ENCODE measurements around the gene BTBD6. TPM values are rescaled to one million over a fixed set of nuclear protein-coding genes. Genes with fewer than 3 reads are reported as not detected.

Gene BTBD6
- total RNA-seq, 2 donors from 2014 or later = 13.0 to 22.4 TPM

DNA sequence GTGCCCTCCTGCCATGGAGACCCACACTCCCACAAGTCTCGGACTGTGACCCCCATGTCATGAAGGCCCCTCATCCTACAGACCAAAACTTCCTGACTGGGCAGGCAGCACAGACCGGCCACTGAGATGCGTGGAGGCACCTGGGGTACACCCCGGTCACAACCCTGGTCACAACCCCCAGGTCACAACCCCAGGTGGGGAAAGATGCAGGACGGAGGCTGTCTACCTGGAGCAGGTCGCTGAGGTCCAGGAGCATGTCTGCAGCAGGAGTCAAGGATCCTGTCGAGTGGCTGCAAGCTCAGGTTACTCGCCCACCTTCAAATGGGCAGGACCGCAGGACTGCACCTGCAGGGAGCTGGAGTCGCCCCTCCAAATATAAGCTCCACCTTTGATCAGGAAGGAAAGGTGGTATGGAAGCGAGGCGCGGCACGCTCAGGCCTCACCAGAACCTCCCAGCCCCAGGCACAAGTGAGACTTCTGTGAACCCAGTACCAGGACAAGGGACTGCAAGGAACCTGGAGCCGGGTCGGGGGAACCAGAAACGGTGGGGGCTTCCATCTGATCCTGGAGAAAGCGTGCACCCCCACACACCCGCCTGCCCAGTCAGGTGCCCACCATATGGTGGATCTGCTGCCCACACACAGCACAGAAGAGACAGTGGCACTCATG, 8.1 kb downstream of the BTBD6 start:
- Histone ChIP-seq H3K4me3 (no peak overlapping the region), H3K9me3 (no peaks in the 10 kb centered on the region), H3K27me3 (no peaks in the 10 kb centered on the region), H3K27ac (no peak overlapping the region), H3K4me1 (peaks cover 14% of the 10 kb centered on the region), H3K36me3 (replicated peaks in 1 of 2; ENCODE audit: insufficient read depth in 1 of 2, low read depth in 2 of 2) (no peaks in the 10 kb centered on the region)
- no peak for DNase-seq
- no peak for ATAC-seq
- intact Hi-C loops (cut with DNase I) = no loop called here
- TF ChIP-seq POLR2A (IDR thresholded peaks at IDR 0.05) = no peak
- TF ChIP-seq, protein P1, sequence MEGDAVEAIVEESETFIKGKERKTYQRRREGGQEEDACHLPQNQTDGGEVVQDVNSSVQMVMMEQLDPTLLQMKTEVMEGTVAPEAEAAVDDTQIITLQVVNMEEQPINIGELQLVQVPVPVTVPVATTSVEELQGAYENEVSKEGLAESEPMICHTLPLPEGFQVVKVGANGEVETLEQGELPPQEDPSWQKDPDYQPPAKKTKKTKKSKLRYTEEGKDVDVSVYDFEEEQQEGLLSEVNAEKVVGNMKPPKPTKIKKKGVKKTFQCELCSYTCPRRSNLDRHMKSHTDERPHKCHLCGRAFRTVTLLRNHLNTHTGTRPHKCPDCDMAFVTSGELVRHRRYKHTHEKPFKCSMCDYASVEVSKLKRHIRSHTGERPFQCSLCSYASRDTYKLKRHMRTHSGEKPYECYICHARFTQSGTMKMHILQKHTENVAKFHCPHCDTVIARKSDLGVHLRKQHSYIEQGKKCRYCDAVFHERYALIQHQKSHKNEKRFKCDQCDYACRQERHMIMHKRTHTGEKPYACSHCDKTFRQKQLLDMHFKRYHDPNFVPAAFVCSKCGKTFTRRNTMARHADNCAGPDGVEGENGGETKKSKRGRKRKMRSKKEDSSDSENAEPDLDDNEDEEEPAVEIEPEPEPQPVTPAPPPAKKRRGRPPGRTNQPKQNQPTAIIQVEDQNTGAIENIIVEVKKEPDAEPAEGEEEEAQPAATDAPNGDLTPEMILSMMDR (IDR thresholded peaks at IDR 0.05) = no peak
- WGBS, 2 donors = 95 to 98% methylated on average over 7 to 17 of the region's 19 CpGs

- WGBS, 2 donors = 94 to 98% methylated on average over 10 to 14 of the region's 15 CpGs
Observed at GRCh38 chr14:105257464-105257863, 9.1 kb downstream of the BTBD6 start.

DNA sequence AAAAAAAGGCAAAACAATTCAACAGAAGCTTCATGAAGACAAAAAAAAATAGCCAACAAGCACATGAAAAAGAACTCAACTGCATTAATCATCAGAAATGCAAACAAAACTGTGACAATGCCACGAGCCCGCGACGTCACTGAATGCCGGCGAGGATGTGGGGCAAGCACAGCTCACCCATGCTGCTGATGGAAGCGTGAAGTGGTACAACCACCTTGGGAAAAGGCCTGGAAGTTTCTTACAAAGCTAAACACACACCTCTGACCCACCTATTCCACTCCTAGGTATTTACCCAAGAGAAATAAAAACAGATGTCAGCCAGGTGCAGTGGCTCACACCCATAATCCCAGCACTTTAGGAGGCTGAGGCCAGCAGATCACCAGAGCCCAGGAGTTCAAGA, 10.5 kb downstream of the BTBD6 start:
- WGBS, 2 donors = 18 to 23% methylated on average over 7 of the region's 7 CpGs
- intact Hi-C loops (cut with DNase I) = no loop called here
- TF ChIP-seq, protein P1 (IDR thresholded peaks at IDR 0.05) = no peak
- no peak for TF ChIP-seq POLR2A (IDR thresholded peaks at IDR 0.05)
- H3K27me3 ChIP-seq = no peaks in the 10 kb centered on the region
- H3K4me3 ChIP-seq = no peak overlapping the region
- peak overlapping the region; percentile 26 to 69 (median 47) for H3K27ac ChIP-seq
- peak; percentile 80 for ATAC-seq
- DNase-seq = peak; percentile 66 to 80 (median 79)
- peaks cover 14% of the 10 kb centered on the region for H3K4me1 ChIP-seq
- no peaks in the 10 kb centered on the region for H3K9me3 ChIP-seq
- H3K36me3 ChIP-seq (replicated peaks in 1 of 2; ENCODE audit: insufficient read depth in 1 of 2, low read depth in 2 of 2) = no peaks in the 10 kb centered on the region

More at GRCh38 chr14:105257464-105257863, 9.1 kb downstream of the BTBD6 start:
- intact Hi-C loops (cut with DNase I) = no loop called here
- H3K27ac ChIP-seq = no peak overlapping the region
- no peaks in the 10 kb centered on the region for H3K9me3 ChIP-seq
- no peak for ATAC-seq
- H3K4me1 ChIP-seq = peaks cover 14% of the 10 kb centered on the region
- no peak overlapping the region for H3K4me3 ChIP-seq
- DNase-seq = no peak
- no peaks in the 10 kb centered on the region for H3K27me3 ChIP-seq
- H3K36me3 ChIP-seq (replicated peaks in 1 of 2; ENCODE audit: insufficient read depth in 1 of 2, low read depth in 2 of 2) = no peaks in the 10 kb centered on the region
- TF ChIP-seq, protein P1 (IDR thresholded peaks at IDR 0.05) = no peak
- no peak for TF ChIP-seq POLR2A (IDR thresholded peaks at IDR 0.05)

DNA sequence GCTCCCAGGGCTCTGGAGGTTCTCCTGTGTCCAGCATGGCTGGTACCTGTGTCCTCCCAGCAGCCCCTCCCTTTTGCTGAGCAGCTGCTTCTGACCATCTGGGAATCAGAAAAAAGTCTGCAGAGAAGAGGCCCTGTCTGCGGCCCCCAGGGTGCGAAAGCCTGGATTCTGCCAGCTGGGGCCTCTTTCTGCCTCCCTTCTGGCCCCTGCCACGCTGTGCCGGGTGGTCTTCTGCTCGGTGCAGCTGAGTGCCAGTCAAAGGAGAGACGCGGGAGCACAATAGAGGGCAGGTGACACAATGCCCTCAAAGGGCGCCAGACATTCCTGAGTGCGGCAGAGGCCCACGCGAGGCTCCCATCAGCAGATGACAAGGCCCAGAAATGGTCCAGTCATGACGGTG, 12.6 kb downstream of the BTBD6 start:
- H3K9me3 ChIP-seq = no peaks in the 10 kb centered on the region
- intact Hi-C loops (cut with DNase I) = no loop called here
- TF ChIP-seq, protein P1 (IDR thresholded peaks at IDR 0.05) = no peak
- TF ChIP-seq POLR2A (IDR thresholded peaks at IDR 0.05) = no peak
- DNase-seq (no peak), ATAC-seq (no peak)
- H3K4me1 ChIP-seq = peaks cover 14% of the 10 kb centered on the region
- H3K36me3 ChIP-seq (replicated peaks in 1 of 2; ENCODE audit: insufficient read depth in 1 of 2, low read depth in 2 of 2) = no peaks in the 10 kb centered on the region
- WGBS, 2 donors = 88 to 97% methylated on average over 10 to 12 of the region's 12 CpGs
- H3K4me3 ChIP-seq = no peak overlapping the region
- no peaks in the 10 kb centered on the region for H3K27me3 ChIP-seq
- no peak overlapping the region for H3K27ac ChIP-seq

DNA sequence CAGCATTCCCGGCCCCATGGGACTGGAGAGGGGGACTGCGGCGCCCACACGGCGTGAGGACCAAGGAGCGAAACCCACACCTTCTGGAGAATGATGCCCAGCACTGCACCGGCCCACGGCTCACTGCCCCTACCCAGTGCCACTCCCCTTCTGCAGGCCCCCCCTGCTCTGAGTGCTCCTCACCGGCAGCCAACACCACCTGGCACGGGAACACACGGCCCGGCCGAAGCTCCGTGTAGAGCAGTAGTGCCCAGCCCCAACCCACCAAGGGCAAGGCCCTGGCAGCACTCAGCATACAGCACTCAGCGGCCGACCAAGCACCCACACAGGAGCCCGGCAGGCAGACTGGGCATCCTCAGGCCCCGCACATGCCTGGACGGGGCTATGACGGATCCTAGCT, 13.4 kb downstream of the BTBD6 start:
- DNase-seq (peak in 2 of 4 donors; percentile 72 to 82), ATAC-seq (no peak)
- TF ChIP-seq, protein P1 (IDR thresholded peaks at IDR 0.05) = no peak
- no peak for TF ChIP-seq POLR2A (IDR thresholded peaks at IDR 0.05)
- H3K36me3 ChIP-seq (replicated peaks in 1 of 2; ENCODE audit: insufficient read depth in 1 of 2, low read depth in 2 of 2) = no peaks in the 10 kb centered on the region
- H3K27ac ChIP-seq = no peak overlapping the region
- WGBS, 2 donors = 79 to 87% methylated on average over 2 to 15 of the region's 20 CpGs
- H3K4me3 ChIP-seq = no peak overlapping the region
- intact Hi-C loops (cut with DNase I) = no loop called here
- H3K9me3 ChIP-seq = no peaks in the 10 kb centered on the region
- H3K4me1 ChIP-seq = peaks cover 14% of the 10 kb centered on the region
- H3K27me3 ChIP-seq = no peaks in the 10 kb centered on the region
